Activated B cell treated with CpG ODN at 0.5 μM for 24 hours (primary cell): ENCODE measurements around the gene TAF11L12. TPM values are rescaled to one million over a fixed set of nuclear protein-coding genes. Genes with fewer than 3 reads are reported as not detected.
"Not testable (repeated sequence)": the region's sequence is repeated elsewhere in the genome, so short reads cannot be mapped to it uniquely, and the experiment has no call there.

Experiments used
- ATAC-seq: fragments of 200-7000 bp; cut with Tn5 transposase; one replicate; pipeline ENCODE4 v1.10.0; 2021; ENCODE audit warnings: low read depth, mild to moderate bottlenecking, moderate library complexity
- CTCF ChIA-PET: fragments of 350-600 bp; sonication (Branson Sonifier 250); formaldehyde crosslinking; loops from one replicate; lab custom pipeline; 2021; ENCODE audit warnings: antibody characterized with exemption; lab: Charles Lee
- POLR2A ChIA-PET: fragments of 350-600 bp; sonication (Branson Sonifier 250); formaldehyde crosslinking; loops from one replicate; lab custom pipeline; 2021; ENCODE audit warnings: antibody characterized with exemption; lab: Charles Lee
- DNase-seq: peaks from one replicate; pipeline ENCODE4 v3.0.0; 2022
- H3K27ac Mint-ChIP-seq: one replicate; pipeline ENCODE4 v1.8.0; 2020; ENCODE audit warnings: mixed read lengths
- H3K27me3 Mint-ChIP-seq: one replicate; pipeline ENCODE4 v1.8.0; 2021; ENCODE audit warnings: mixed read lengths
- H3K36me3 Mint-ChIP-seq: one replicate; pipeline ENCODE4 v1.8.0; 2021; ENCODE audit warnings: low read depth, mixed read lengths
- H3K4me1 Mint-ChIP-seq: one replicate; pipeline ENCODE4 v1.8.0; 2021; ENCODE audit warnings: mixed read lengths
- H3K4me3 Mint-ChIP-seq: one replicate; pipeline ENCODE4 v1.8.0; 2020; ENCODE audit warnings: mild to moderate bottlenecking, mixed read lengths
- H3K9me3 Mint-ChIP-seq: one replicate; pipeline ENCODE4 v1.8.0; 2020; ENCODE audit warnings: mixed read lengths
- CTCF ChIP-seq: fragments of 200-600 bp; IDR thresholded peaks from one replicate; pipeline ENCODE4 v1.8.0; 2022; ENCODE audit warnings: antibody characterized with exemption, mild to moderate bottlenecking
- intact Hi-C: fragments of 100-400 bp; cut with micrococcal nuclease; formaldehyde crosslinking; loops from one replicate; pipeline ENCODE4 v1.15.1; 2024
- total RNA-seq: library from RNA; stranded (reverse); gene quantifications from 2 replicates; pipeline ENCODE4 v1.2.3, GENCODE V29; 2022

Gene TAF11L12
- total RNA-seq, 1 donor from 2014 or later: not detected

GRCh38 chr5:17634160-17634559, 24.0 kb downstream of the TAF11L12 start, which contains the start of gene TAF11L14:
Gene TAF11L14, plus strand, starts transcription at chr5:17634460.
- ATAC-seq: no peak
- Mint-ChIP-seq H3K36me3 (no peaks in the 10 kb centered on the region), H3K27me3 (no peaks in the 10 kb centered on the region), H3K4me1 (no peaks in the 10 kb centered on the region), H3K9me3 (no peaks in the 10 kb centered on the region), H3K4me3 (no peak within 1 kb of the TSS), H3K27ac (no peak within 1 kb of the TSS)
- ChIA-PET CTCF (no interaction called here), POLR2A (no interaction called here)
- intact Hi-C loops: no loop called here
- TF ChIP-seq CTCF: no peak
- no peak for DNase-seq

GRCh38 chr5:17649232-17649631, 39.0 kb downstream of the TAF11L12 start:
- intact Hi-C loops, H3K4me3 Mint-ChIP-seq, DNase-seq, H3K27ac Mint-ChIP-seq, ATAC-seq, POLR2A ChIA-PET, H3K9me3 Mint-ChIP-seq, H3K27me3 Mint-ChIP-seq, H3K4me1 Mint-ChIP-seq, CTCF ChIA-PET, H3K36me3 Mint-ChIP-seq: not testable (repeated sequence)

- intact Hi-C loops, DNase-seq, H3K27me3 Mint-ChIP-seq, H3K4me1 Mint-ChIP-seq, POLR2A ChIA-PET, H3K27ac Mint-ChIP-seq, H3K9me3 Mint-ChIP-seq, H3K36me3 Mint-ChIP-seq, ATAC-seq, H3K4me3 Mint-ChIP-seq, CTCF ChIA-PET: not testable (repeated sequence)
These were observed 45.1 kb downstream of the TAF11L12 start for GRCh38 chr5:17655201-17655759.

- no peaks in the 10 kb centered on the region for H3K27me3 Mint-ChIP-seq
- ChIA-PET POLR2A (no interaction called here), CTCF (no interaction called here)
- H3K9me3 Mint-ChIP-seq: no peaks in the 10 kb centered on the region
- no peak for TF ChIP-seq CTCF
- H3K4me1 Mint-ChIP-seq: no peaks in the 10 kb centered on the region
- DNase-seq (no peak), ATAC-seq (no peak)
- no peak overlapping the region for H3K27ac Mint-ChIP-seq
- intact Hi-C loops: no loop called here
- H3K36me3 Mint-ChIP-seq: no peaks in the 10 kb centered on the region
- H3K4me3 Mint-ChIP-seq: no peak overlapping the region
These were observed 45.7 kb downstream of the TAF11L12 start for GRCh38 chr5:17655921-17656320.

Other genes with a start within 250 kb of the TAF11L12 start
- gene TAF11L2, start 112.2 kb upstream of the TAF11L12 start, total RNA-seq: not detected in 2 replicates
- not detected in 2 replicates for gene TAF11L3, start 92.0 kb upstream of the TAF11L12 start, total RNA-seq
- gene TAF11L4, start 88.6 kb upstream of the TAF11L12 start, total RNA-seq: not detected in 2 replicates
- not detected in 2 replicates for gene TAF11L5, start 85.2 kb upstream of the TAF11L12 start, total RNA-seq
- gene TAF11L6, start 81.7 kb upstream of the TAF11L12 start, total RNA-seq: not detected in 2 replicates
- gene TAF11L7, start 24.6 kb upstream of the TAF11L12 start, total RNA-seq: not detected in 2 replicates
- gene TAF11L8, start 19.4 kb upstream of the TAF11L12 start, total RNA-seq: not detected in 2 replicates
- not detected in 2 replicates for gene TAF11L9, start 16.0 kb upstream of the TAF11L12 start, total RNA-seq
- gene TAF11L10, start 12.6 kb upstream of the TAF11L12 start, total RNA-seq: not detected in 2 replicates
- gene TAF11L11, start 6.2 kb upstream of the TAF11L12 start, total RNA-seq: not detected in 2 replicates
- gene TAF11L13, start 21.7 kb downstream of the TAF11L12 start, total RNA-seq: not detected in 2 replicates
- not detected in 2 replicates for gene TAF11L14, start 24.1 kb downstream of the TAF11L12 start, total RNA-seq